Measurements from ENCODE around the gene ESPL1. TPM values are rescaled to one million over a fixed set of nuclear protein-coding genes. Genes with fewer than 3 reads are reported as not detected.

Gene ESPL1
- total RNA-seq, 4 donors from 2014 or later = 0.13 to 2.3 (median 0.64) TPM

DNA sequence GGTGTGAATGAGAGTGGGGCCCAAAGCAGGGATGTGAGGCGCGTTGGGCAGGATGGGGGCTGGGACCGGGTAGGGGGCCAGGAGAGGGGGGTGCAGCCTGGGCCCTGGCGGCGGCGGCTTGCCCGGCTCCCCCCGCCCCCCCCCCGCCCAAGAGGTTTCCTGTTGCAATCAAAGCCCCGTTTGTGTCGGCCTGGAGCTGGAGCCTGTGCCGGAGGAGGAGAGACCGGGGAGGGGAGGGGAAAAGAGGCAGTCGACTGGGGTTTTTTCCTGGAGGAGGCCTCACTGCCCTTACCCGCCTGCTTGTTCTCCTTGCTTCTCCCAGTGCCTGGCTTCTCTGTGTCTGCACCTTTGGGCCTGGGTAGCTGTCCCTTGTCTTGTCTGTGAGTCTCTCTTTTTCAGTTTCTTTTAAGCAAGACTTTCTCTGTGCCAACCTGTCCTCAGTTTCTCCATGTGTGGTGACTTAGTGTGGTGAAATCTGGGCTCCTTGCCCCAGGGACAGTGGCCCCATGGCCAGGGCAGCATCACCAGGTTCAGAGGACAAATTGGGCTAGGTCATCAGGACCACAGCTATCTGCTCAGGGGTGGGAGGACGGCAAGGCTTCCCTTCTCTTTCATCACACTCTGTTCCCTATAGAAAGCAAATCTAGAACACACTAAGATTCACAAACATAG is 44.6 kb upstream of the ESPL1 start:
- no peak for TF ChIP-seq POLR2A (IDR thresholded peaks at IDR 0.05)
- ATAC-seq = no peak
- no peaks in the 10 kb centered on the region for H3K9me3 ChIP-seq
- H3K4me1 ChIP-seq = peaks cover 0 to 97% (median 44%) of the 10 kb centered on the region in 3 donors
- H3K36me3 ChIP-seq = peaks cover 0 to 23% of the 10 kb centered on the region in 2 donors
- H3K4me3 ChIP-seq = no peak overlapping the region
- WGBS, 2 donors (ENCODE audit: low coverage in 1 of 2) = 3 to 15% methylated on average over 6 to 7 of the region's 16 CpGs
- peak overlapping the region; percentile 89 to 99 (median 96) for H3K27ac ChIP-seq
- H3K27me3 ChIP-seq = no peaks in the 10 kb centered on the region

DNA sequence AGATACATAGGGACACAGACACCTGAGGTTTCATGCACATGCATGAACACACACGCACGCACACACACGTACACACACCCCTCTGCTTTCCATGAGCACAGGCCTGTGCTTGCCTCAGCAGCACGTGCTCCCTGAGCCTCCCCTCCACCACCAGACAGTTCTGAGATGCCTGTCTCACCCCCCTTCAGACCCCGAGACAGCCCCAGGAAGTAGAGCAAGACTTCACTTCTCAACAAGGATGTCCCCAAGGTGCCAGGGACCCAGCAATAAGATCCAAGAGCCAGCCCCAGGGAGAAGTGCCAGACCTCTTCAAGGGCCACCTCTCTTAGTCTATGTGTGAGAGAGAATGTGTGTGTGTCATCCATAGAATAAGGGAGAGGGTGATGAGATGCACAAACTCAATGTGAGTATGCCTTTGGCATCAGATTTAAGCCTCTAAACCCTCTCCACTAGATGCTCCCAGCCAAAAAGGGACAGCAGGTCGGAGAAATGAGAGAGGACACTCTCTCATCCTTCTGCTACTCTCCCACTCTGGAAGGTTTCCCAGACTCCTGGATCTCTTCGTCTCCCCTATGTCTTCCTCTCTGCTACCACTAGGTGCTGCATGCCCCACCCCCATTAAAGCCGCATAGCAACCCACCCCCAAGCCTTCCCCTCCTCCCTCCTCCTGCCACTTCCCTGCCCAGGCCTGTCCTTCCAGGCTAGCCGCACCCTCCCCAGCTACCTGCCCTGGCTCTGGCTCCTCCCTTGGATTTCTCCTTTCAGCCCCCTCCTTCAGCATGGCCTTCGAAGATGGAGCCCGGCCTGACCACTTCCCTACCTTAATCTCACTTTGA is 43.8 kb upstream of the ESPL1 start:
- no peaks in the 10 kb centered on the region for H3K9me3 ChIP-seq
- no peak overlapping the region for H3K4me3 ChIP-seq
- H3K4me1 ChIP-seq = peaks cover 0 to 97% (median 42%) of the 10 kb centered on the region in 3 donors
- H3K27ac ChIP-seq = peak overlapping the region; percentile 6 to 99 (median 96)
- WGBS, 2 donors (ENCODE audit: low coverage in 1 of 2) = 44% methylated on average over 9 of the region's 11 CpGs; no CpG with 5 or more reads in 1 of the 2 donors
- TF ChIP-seq POLR2AphosphoS5 (IDR thresholded peaks at IDR 0.05) = no peak
- TF ChIP-seq, protein P1, sequence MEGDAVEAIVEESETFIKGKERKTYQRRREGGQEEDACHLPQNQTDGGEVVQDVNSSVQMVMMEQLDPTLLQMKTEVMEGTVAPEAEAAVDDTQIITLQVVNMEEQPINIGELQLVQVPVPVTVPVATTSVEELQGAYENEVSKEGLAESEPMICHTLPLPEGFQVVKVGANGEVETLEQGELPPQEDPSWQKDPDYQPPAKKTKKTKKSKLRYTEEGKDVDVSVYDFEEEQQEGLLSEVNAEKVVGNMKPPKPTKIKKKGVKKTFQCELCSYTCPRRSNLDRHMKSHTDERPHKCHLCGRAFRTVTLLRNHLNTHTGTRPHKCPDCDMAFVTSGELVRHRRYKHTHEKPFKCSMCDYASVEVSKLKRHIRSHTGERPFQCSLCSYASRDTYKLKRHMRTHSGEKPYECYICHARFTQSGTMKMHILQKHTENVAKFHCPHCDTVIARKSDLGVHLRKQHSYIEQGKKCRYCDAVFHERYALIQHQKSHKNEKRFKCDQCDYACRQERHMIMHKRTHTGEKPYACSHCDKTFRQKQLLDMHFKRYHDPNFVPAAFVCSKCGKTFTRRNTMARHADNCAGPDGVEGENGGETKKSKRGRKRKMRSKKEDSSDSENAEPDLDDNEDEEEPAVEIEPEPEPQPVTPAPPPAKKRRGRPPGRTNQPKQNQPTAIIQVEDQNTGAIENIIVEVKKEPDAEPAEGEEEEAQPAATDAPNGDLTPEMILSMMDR (IDR thresholded peaks at IDR 0.05) = peak in 2 of 4 experiments; percentile 10 to 25
- no peak for ATAC-seq
- no peaks in the 10 kb centered on the region for H3K27me3 ChIP-seq
- peaks cover 0 to 23% of the 10 kb centered on the region in 2 donors for H3K36me3 ChIP-seq

DNA sequence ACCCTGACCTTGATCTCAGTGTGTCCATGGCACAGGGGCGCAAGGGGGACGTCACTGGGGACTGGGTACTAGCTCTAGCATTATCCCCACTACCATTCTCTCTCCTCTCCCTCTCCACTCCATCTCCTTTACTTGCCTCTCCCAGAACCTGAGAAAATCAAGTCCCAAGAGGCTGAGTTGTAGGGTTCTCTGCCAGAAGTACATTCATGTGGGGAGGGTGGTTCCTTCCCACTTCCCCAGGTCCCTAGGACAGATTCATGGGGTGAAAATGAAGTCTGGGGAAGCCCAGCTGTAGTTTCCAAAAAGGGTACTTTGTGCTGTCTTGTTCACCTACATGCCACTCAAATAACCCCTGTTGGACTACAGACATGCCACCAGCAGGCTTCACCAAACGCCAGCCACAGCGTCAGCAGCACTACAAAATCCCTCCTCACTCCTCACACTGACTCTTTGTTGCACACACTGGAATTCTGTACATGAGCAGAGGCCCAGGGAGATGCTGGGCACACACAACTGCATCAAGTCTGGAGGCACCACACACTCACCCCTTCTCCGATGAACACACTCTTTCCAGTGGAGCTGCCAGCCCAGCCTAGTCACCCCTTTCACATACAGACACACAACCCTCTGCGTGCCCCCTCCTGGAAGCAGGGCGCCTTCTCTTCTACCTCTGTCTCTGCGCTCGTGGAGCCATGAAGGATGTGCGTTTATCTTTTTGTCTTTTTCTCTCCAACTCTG is 43.0 kb upstream of the ESPL1 start:
- Histone ChIP-seq H3K4me1 (peaks cover 0 to 97% (median 44%) of the 10 kb centered on the region in 3 donors), H3K4me3 (no peak overlapping the region), H3K9me3 (no peaks in the 10 kb centered on the region), H3K36me3 (peaks cover 0 to 23% of the 10 kb centered on the region in 2 donors), H3K27me3 (no peaks in the 10 kb centered on the region), H3K27ac (peak overlapping the region; percentile 6 to 99 (median 96))
- WGBS, 2 donors (ENCODE audit: low coverage in 1 of 2) = 60% methylated on average over 4 to 10 of the region's 10 CpGs
- TF ChIP-seq POLR2AphosphoS5 (IDR thresholded peaks at IDR 0.05) = peak; percentile 28
- no peak for TF ChIP-seq POLR2A (IDR thresholded peaks at IDR 0.05)
- ATAC-seq = no peak

DNA sequence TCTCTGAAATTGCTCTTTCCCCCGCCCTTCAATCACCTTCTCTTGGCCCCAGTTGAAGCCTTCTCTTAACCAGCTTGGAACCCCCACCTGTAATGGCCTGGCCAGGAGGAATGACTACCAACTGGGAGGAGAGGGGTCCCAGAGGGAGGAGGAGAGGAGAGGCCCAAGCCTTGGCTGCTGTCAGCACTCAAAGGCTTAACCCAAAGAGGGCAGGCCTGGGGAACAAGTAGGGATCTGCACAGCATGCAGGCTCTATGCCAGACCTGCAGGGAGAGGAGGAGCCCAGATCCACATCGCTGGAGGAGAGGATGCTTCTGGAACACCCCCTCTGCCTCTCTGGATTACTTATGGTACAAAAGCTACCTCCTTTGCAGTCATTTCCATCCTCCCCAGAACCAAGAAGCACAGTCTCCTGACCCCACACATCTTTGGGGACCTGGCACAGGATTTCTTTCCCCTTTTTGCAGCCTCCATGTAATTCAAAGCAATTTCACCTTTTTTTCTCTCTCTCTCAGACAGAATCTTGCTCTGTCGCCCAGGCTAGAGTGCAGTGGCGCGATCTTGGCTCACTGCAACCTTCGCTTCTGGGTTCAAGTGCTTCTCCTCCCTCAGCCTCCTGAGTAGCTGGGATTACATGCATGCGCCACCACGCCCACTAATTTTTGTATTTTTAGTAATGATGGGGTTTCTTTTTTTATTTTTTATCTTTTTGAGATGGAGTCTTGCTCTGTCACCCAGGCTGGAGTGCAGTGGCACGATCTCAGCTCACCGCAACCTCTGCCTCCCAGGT is 42.3 kb upstream of the ESPL1 start:
- Histone ChIP-seq H3K27ac (peak overlapping the region in 3 of 4 donors; percentile 95 to 99 (median 96)), H3K27me3 (no peaks in the 10 kb centered on the region), H3K36me3 (peaks cover 0 to 23% of the 10 kb centered on the region in 2 donors), H3K9me3 (no peaks in the 10 kb centered on the region), H3K4me1 (peaks cover 0 to 98% (median 51%) of the 10 kb centered on the region in 3 donors), H3K4me3 (no peak overlapping the region)
- WGBS, 2 donors (ENCODE audit: low coverage in 1 of 2) = 75 to 84% methylated on average over 4 to 9 of the region's 10 CpGs
- ATAC-seq = no peak
- no peak for TF ChIP-seq POLR2A (IDR thresholded peaks at IDR 0.05)
- no peak for TF ChIP-seq EP300 (IDR thresholded peaks at IDR 0.05)
- TF ChIP-seq, protein P1 (IDR thresholded peaks at IDR 0.05) = no peak
- no peak for TF ChIP-seq POLR2AphosphoS5 (IDR thresholded peaks at IDR 0.05)

DNA sequence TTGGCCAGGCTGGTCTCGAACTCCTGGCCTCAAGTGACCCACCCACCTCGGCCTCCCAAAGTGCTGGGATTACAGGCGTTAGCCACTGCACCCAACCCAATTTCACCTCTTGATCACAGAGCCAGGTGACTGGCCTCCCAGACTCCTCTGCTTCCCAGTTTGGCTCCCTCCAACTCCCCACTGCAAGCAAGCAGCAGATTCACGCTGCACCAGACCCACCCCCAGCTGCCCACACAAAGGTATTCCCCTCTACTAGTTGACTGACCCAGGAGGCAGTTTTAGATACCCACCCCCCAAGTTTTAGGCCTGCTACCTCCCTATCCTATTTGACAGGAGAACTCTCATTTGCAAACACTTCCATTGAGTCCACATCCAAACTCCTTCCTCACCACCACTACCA is 41.3 kb upstream of the ESPL1 start:
- H3K27me3 ChIP-seq = no peaks in the 10 kb centered on the region
- peak overlapping the region in 2 of 4 donors; percentile 9 to 99 for H3K27ac ChIP-seq
- WGBS, 2 donors (ENCODE audit: low coverage in 1 of 2) = 88% methylated on average over 4 of the region's 4 CpGs; no CpG with 5 or more reads in 1 of the 2 donors
- H3K36me3 ChIP-seq = peaks cover 0 to 23% of the 10 kb centered on the region in 2 donors
- no peak overlapping the region for H3K4me3 ChIP-seq
- H3K4me1 ChIP-seq = peaks cover 0 to 100% (median 56%) of the 10 kb centered on the region in 3 donors
- no peaks in the 10 kb centered on the region for H3K9me3 ChIP-seq
- TF ChIP-seq EP300 (IDR thresholded peaks at IDR 0.05) (no peak), POLR2AphosphoS5 (IDR thresholded peaks at IDR 0.05) (no peak), POLR2A (IDR thresholded peaks at IDR 0.05) (no peak)
- TF ChIP-seq, protein P1 (IDR thresholded peaks at IDR 0.05) = no peak
- no peak for ATAC-seq

Data from gastroesophageal sphincter (tissue), 4 donors.